OCI-LY7 (cell line): ENCODE results near the gene PHEX. TPM values are rescaled to one million over a fixed set of nuclear protein-coding genes. Genes with fewer than 3 reads are reported as not detected.

Experiments
- BruUV-seq: library from RNA; stranded (reverse); fragments of 400-500 nt; replicated peaks from 2 replicates; lab custom pipeline; 2021; lab: Mats Ljungman, UMichigan
- CTCF ChIA-PET: fragments of 300-600 bp; sonication (Branson Sonifier 250); formaldehyde crosslinking; loops from one replicate; lab custom pipeline; 2022; ENCODE audit warnings: antibody characterized with exemption; ENCODE audit not compliant: unreplicated experiment; lab: Charles Lee
- POLR2A ChIA-PET: fragments of 300-600 bp; sonication (Branson Sonifier 250); formaldehyde crosslinking; loops from one replicate; lab custom pipeline; 2022; ENCODE audit warnings: antibody characterized with exemption; lab: Charles Lee
- DNase-seq: peaks from one replicate; pipeline ENCODE4 v3.0.0-alpha.2; 2015; ENCODE audit warnings: low spot score
- H2AFZ ChIP-seq: fragments of 200-600 bp; sonication (generic), shearing (Covaris generic); 2 replicates; pipeline ENCODE4 v1.6.1; 2014; ENCODE audit warnings: mild to moderate bottlenecking, antibody characterized with exemption, low read length, moderate library complexity
- H3K27ac ChIP-seq: fragments of 200-600 bp; sonication (generic); 2 replicates; pipeline ENCODE4 v1.5.1; 2014; ENCODE audit warnings: mixed run types, low read depth, mild to moderate bottlenecking, moderate library complexity, low read length, inconsistent platforms; ENCODE audit not compliant: poor library complexity, severe bottlenecking
- H3K36me3 ChIP-seq: fragments of 200-600 bp; sonication (generic); 2 replicates; pipeline ENCODE4 v1.6.1; 2014; ENCODE audit warnings: mild to moderate bottlenecking, antibody characterized with exemption, low read length, moderate library complexity, mixed read lengths; ENCODE audit not compliant: insufficient read depth
- H3K4me1 ChIP-seq: fragments of 200-600 bp; sonication (generic); 2 replicates; pipeline ENCODE4 v1.5.1; 2014; ENCODE audit warnings: mild to moderate bottlenecking, low read length; ENCODE audit not compliant: insufficient read depth, poor library complexity, severe bottlenecking
- H3K4me2 ChIP-seq: fragments of 200-600 bp; sonication (generic); 2 replicates; pipeline ENCODE4 v1.6.1; 2014; ENCODE audit warnings: mild to moderate bottlenecking, low read length
- H3K4me3 ChIP-seq: fragments of 200-600 bp; sonication (generic); 2 replicates; pipeline ENCODE4 v1.5.1; 2014; ENCODE audit warnings: mild to moderate bottlenecking, low read depth, low read length; ENCODE audit not compliant: poor library complexity, severe bottlenecking
- H3K79me2 ChIP-seq: fragments of 200-600 bp; sonication (generic); 2 replicates; pipeline ENCODE4 v1.6.1; 2016; ENCODE audit warnings: low read depth, mild to moderate bottlenecking, low read length, moderate library complexity, mixed read lengths; ENCODE audit not compliant: insufficient read depth
- H3K9me2 ChIP-seq: fragments of 200-600 bp; sonication (generic); 2 replicates; pipeline ENCODE4 v1.6.1; 2016; ENCODE audit warnings: mild to moderate bottlenecking, low read length, mixed read lengths; ENCODE audit not compliant: insufficient read depth
- H3K9me3 ChIP-seq: fragments of 200-600 bp; sonication (generic); 2 replicates; pipeline ENCODE4 v1.6.1; 2014; ENCODE audit warnings: mild to moderate bottlenecking, mixed run types, low read length, mixed read lengths
- H4K20me1 ChIP-seq: fragments of 200-600 bp; sonication (generic); 2 replicates; pipeline ENCODE4 v1.6.1; 2014; ENCODE audit warnings: mild to moderate bottlenecking, antibody characterized with exemption, low read length, moderate library complexity, mixed read lengths; ENCODE audit not compliant: insufficient read depth
- EZH2phosphoT487 ChIP-seq: fragments of 200-600 bp; sonication (generic); IDR thresholded peaks from 2 replicates; pipeline ENCODE4 v1.6.1; 2018; ENCODE audit warnings: low read depth, borderline replicate concordance, mild to moderate bottlenecking, mixed run types, antibody characterized with exemption, low read length, moderate library complexity, mixed read lengths
- intact Hi-C: fragments of 100-400 bp; cut with micrococcal nuclease; formaldehyde crosslinking; loops from one replicate; pipeline ENCODE4 v1.10.0; 2022; ENCODE audit not compliant: unreplicated experiment
- total RNA-seq, 2 experiments: library from RNA; depleted of rRNA in 1 of 2; stranded (reverse); fragments of >200 nt in 1 of 2; shearing (Covaris generic) in 1 of 2; gene quantifications; 2 replicates each; pipeline ENCODE4 v1.2.3, GENCODE V29; 2014 to 2022
- TF ChIP-seq, protein P1 (sequence below): fragments of 200-600 bp; sonication (generic); conservative IDR thresholded peaks from 2 replicates; pipeline ENCODE4 v1.5.1; 2014; ENCODE audit warnings: mild to moderate bottlenecking, antibody characterized with exemption, low read length, moderate library complexity, mixed read lengths

The PHEX gene
- total RNA-seq, 2 experiments from 2014 or later = 0.09 TPM; not detected in 1

DNA sequence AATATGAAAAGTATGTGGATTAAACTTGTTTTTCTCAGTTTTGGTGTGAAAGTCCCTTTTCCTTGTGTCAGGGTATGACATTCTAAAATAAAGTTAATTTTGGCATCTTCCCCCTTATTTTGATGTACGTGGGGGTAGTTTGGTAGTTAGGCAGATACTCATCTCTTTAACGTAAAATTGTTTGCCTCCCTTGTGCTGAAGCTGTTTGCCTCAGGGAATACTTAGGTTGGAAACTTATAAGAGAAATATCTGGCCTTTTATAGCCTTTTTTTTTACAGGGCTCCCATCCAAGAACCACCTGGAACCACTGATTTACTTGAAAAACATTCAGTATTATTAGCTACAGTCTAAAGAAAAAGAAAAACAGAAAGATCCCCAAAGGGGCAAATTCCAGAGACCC lies 85.5 kb downstream of the PHEX start:
- no peak overlapping the region for H3K4me3 ChIP-seq
- H3K9me3 ChIP-seq = no peaks in the 10 kb centered on the region
- no peak for TF ChIP-seq EZH2phosphoT487
- TF ChIP-seq, protein P1, sequence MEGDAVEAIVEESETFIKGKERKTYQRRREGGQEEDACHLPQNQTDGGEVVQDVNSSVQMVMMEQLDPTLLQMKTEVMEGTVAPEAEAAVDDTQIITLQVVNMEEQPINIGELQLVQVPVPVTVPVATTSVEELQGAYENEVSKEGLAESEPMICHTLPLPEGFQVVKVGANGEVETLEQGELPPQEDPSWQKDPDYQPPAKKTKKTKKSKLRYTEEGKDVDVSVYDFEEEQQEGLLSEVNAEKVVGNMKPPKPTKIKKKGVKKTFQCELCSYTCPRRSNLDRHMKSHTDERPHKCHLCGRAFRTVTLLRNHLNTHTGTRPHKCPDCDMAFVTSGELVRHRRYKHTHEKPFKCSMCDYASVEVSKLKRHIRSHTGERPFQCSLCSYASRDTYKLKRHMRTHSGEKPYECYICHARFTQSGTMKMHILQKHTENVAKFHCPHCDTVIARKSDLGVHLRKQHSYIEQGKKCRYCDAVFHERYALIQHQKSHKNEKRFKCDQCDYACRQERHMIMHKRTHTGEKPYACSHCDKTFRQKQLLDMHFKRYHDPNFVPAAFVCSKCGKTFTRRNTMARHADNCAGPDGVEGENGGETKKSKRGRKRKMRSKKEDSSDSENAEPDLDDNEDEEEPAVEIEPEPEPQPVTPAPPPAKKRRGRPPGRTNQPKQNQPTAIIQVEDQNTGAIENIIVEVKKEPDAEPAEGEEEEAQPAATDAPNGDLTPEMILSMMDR = no peak
- H3K36me3 ChIP-seq = no peaks in the 10 kb centered on the region
- H3K4me1 ChIP-seq = no peaks in the 10 kb centered on the region
- H4K20me1 ChIP-seq = no peaks in the 10 kb centered on the region
- H3K79me2 ChIP-seq = no peaks in the 10 kb centered on the region
- DNase-seq = no peak
- H3K4me2 ChIP-seq = no peak overlapping the region
- no peak overlapping the region for H2AFZ ChIP-seq
- no TSS peak for BruUV-seq
- CTCF ChIA-PET = no interaction called here
- intact Hi-C loops = no loop called here
- no peak overlapping the region for H3K27ac ChIP-seq
- POLR2A ChIA-PET = interaction anchor here (0.6 kb wide), 1 partner anchor 665 kb away, joined by 3 read pairs; no protein-coding TSS in a partner anchor
- no peaks in the 10 kb centered on the region for H3K9me2 ChIP-seq

DNA sequence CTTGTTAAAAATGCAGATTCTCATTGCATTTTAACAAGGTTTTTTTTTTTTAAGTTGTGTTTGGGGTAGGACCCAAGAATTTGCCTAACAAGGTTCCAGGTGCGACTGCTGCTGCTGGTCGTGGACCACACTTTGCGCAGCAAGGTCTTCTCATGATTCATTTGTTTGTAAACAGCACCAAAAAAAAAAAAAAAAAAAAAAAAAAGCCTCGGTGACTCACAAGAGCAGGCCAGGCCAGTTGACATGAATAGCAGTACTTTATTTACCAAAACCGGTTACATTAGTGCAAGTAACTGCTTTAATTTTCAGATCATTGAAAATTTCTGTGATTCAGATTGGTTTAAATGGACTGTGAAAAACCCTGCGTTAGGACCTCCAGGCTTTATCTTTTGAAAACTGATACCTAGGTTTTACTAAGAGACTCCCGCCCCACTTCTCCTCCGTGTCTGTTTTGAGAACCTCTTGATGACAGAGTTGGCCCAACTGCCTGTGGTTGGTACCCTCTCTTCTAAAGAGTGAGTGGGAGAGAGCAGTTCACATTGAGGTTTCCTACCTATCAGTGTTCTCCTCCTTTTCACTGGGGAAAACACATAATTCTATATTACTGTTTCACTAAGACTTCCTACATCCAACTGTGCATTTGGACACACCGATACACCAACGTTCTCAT lies 86.2 kb downstream of the PHEX start:
- Histone ChIP-seq H2AFZ (no peak overlapping the region), H3K27ac (no peak overlapping the region), H3K79me2 (no peaks in the 10 kb centered on the region), H3K36me3 (no peaks in the 10 kb centered on the region), H3K4me1 (no peaks in the 10 kb centered on the region), H4K20me1 (no peaks in the 10 kb centered on the region), H3K4me3 (no peak overlapping the region), H3K9me3 (no peaks in the 10 kb centered on the region), H3K4me2 (no peak overlapping the region), H3K9me2 (no peaks in the 10 kb centered on the region)
- DNase-seq = no peak
- intact Hi-C loops = no loop called here
- POLR2A ChIA-PET = interaction anchor here (0.6 kb wide), 1 partner anchor 664 kb away, joined by 3 read pairs; no protein-coding TSS in a partner anchor
- BruUV-seq = no TSS peak
- CTCF ChIA-PET = no interaction called here
- no peak for TF ChIP-seq EZH2phosphoT487
- TF ChIP-seq, protein P1 = no peak

- TF ChIP-seq, protein P1 = no peak
- no peak for TF ChIP-seq EZH2phosphoT487
- ChIA-PET POLR2A (interaction anchor here (0.6 to 0.7 kb wide), 2 partner anchors 84 to 188 kb away, joined by 3 read pairs; no protein-coding TSS in a partner anchor), CTCF (no interaction called here)
- no peaks in the 10 kb centered on the region for H3K36me3 ChIP-seq
- DNase-seq = no peak
- no peak overlapping the region for H3K27ac ChIP-seq
- no peaks in the 10 kb centered on the region for H3K79me2 ChIP-seq
- no peak overlapping the region for H2AFZ ChIP-seq
- BruUV-seq = no TSS peak
- H3K9me2 ChIP-seq = no peaks in the 10 kb centered on the region
- no peak overlapping the region for H3K4me3 ChIP-seq
- H4K20me1 ChIP-seq = no peaks in the 10 kb centered on the region
- intact Hi-C loops = no loop called here
- no peak overlapping the region for H3K4me2 ChIP-seq
- no peaks in the 10 kb centered on the region for H3K4me1 ChIP-seq
- no peaks in the 10 kb centered on the region for H3K9me3 ChIP-seq
Observed at GRCh38 chrX:22121161-22121560, 89.0 kb downstream of the PHEX start.
